MCF 10A (cell line): Measurements from ENCODE around the gene GALNT15. TPM values are rescaled to one million over a fixed set of nuclear protein-coding genes. Genes with fewer than 3 reads are reported as not detected.

ENCODE experiments used
- BruUV-seq: library from RNA; stranded (reverse); fragments of 400-500 nt; replicated peaks from 2 replicates; lab custom pipeline; 2021; lab: Mats Ljungman, UMichigan
- CTCF ChIA-PET: fragments of 300-600 bp; sonication (Branson Sonifier 250); formaldehyde crosslinking; extraction: SDS; loops from one replicate; lab custom pipeline; 2021; ENCODE audit warnings: antibody characterized with exemption, inconsistent platforms; lab: Yijun Ruan, JAX
- POLR2A ChIA-PET: fragments of 300-600, 350-650 bp; sonication (Branson Sonifier 250); formaldehyde crosslinking; extraction: SDS; loops from one replicate; lab custom pipeline; 2020; ENCODE audit warnings: antibody characterized with exemption, inconsistent platforms; lab: Yijun Ruan, JAX
- DNase-seq: peaks from one replicate; pipeline ENCODE4 v3.0.0-alpha.2; 2018; ENCODE audit not compliant: unreplicated experiment
- H3K27ac Mint-ChIP-seq: one replicate; pipeline ENCODE4 v1.8.0; 2022; ENCODE audit warnings: mild to moderate bottlenecking, low read depth, mixed read lengths; ENCODE audit not compliant: unreplicated experiment
- H3K27me3 Mint-ChIP-seq: one replicate; pipeline ENCODE4 v1.8.0; 2022; ENCODE audit warnings: mixed read lengths; ENCODE audit not compliant: insufficient read depth, unreplicated experiment
- H3K36me3 Mint-ChIP-seq: one replicate; pipeline ENCODE4 v1.8.0; 2022; ENCODE audit warnings: mild to moderate bottlenecking, moderate library complexity, mixed read lengths; ENCODE audit not compliant: insufficient read depth, unreplicated experiment
- H3K4me1 Mint-ChIP-seq: one replicate; pipeline ENCODE4 v1.8.0; 2022; ENCODE audit warnings: mixed read lengths; ENCODE audit not compliant: insufficient read depth, unreplicated experiment
- H3K4me3 Mint-ChIP-seq: one replicate; pipeline ENCODE4 v1.8.0; 2022; ENCODE audit warnings: mild to moderate bottlenecking, moderate library complexity, mixed read lengths; ENCODE audit not compliant: unreplicated experiment
- H3K9me3 Mint-ChIP-seq: one replicate; pipeline ENCODE4 v1.8.0; 2022; ENCODE audit warnings: mixed read lengths; ENCODE audit not compliant: unreplicated experiment
- CTCF ChIP-seq: fragments of 200-600 bp; IDR thresholded peaks from one replicate; pipeline ENCODE4 v1.8.0; 2022; ENCODE audit warnings: antibody characterized with exemption, mild to moderate bottlenecking; ENCODE audit not compliant: unreplicated experiment
- intact Hi-C: fragments of 100-400 bp; cut with micrococcal nuclease; formaldehyde crosslinking; loops from 2 replicates; pipeline ENCODE4 v1.14.1; 2022
- total RNA-seq: library from RNA; stranded (reverse); gene quantifications from 2 replicates; pipeline ENCODE4 v1.2.3, GENCODE V29; 2022

Gene GALNT15
- total RNA-seq, 1 experiment from 2014 or later: 3.0 TPM

DNA sequence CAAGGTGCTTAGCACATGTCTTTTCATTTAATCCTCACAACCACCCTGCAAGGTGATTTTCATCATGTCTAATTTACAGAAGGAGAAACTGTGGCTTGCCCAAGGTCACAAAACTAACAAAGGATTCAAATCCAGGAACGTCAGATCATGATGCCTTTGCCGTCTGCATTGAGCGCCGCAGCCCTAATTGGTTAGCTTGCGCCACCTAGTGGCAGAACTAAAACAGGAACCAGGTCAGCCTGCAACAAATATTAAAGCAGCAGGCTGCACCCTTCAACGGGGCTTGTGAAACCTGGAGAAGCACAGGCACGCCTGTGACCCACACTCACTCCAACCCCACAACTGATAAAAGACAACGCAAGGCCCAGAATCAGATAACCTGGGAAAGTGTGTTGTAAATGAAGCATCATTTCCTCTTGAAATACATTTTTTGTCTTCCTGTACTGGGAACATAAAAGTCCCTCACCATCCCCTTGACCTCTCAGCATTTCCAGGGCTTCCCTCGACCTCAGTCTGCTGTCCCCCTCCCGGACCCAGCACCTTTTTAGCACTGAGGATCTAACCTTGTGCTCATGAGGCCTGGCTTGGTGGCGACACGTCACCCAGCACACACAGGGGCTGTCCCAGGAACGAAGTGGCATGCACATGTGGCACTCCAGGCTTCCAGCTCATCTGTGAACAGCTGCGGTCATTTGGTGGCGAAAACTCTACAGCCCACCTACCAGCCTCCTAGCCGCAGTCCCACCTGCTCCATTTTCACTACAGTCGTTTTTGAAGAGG, 73.0 kb downstream of the GALNT15 start:
- no peak overlapping the region for H3K4me3 Mint-ChIP-seq
- BruUV-seq: no TSS peak

GRCh38 chr3:16248556-16248955, 74.1 kb downstream of the GALNT15 start:
- no peak overlapping the region for H3K4me3 Mint-ChIP-seq
- DNase-seq: no peak
- BruUV-seq: no TSS peak
- TF ChIP-seq CTCF: no peak
- peaks cover 40% of the 10 kb centered on the region for H3K4me1 Mint-ChIP-seq
- H3K9me3 Mint-ChIP-seq: no peaks in the 10 kb centered on the region
- H3K36me3 Mint-ChIP-seq: no peaks in the 10 kb centered on the region
- no peaks in the 10 kb centered on the region for H3K27me3 Mint-ChIP-seq
- ChIA-PET CTCF (interaction anchor here (0.6 to 2.3 kb wide), 20 partner anchors 12 to 526 kb away, joined by 3 to 23 read pairs (median 6); partner anchors contain the start of gene GALNT15), POLR2A (interaction anchor here (0.7 to 1.5 kb wide), 2 partner anchors 192 to 487 kb away, joined by 3 read pairs; no protein-coding TSS in a partner anchor)
- H3K27ac Mint-ChIP-seq: no peak overlapping the region
- intact Hi-C loops: loop anchor here (5.0 kb wide), 2 partner anchors 186 to 1046 kb away; no protein-coding TSS in a partner anchor

More for the DNA sequence above, 73.0 kb downstream of the GALNT15 start:
- peak; percentile 95 for TF ChIP-seq CTCF
- intact Hi-C loops: loop anchor here (1.0 to 5.0 kb wide), 6 partner anchors 69 to 1045 kb away; no protein-coding TSS in a partner anchor
- H3K4me1 Mint-ChIP-seq: peaks cover 32% of the 10 kb centered on the region
- H3K27me3 Mint-ChIP-seq: no peaks in the 10 kb centered on the region
- H3K27ac Mint-ChIP-seq: no peak overlapping the region
- CTCF ChIA-PET: interaction anchor here (0.6 to 2.3 kb wide), 23 partner anchors 11 to 525 kb away, joined by 3 to 23 read pairs (median 6); partner anchors contain the start of gene GALNT15
- DNase-seq: peak; percentile 89
- H3K9me3 Mint-ChIP-seq: no peaks in the 10 kb centered on the region
- POLR2A ChIA-PET: interaction anchor here (1.1 to 1.5 kb wide), 2 partner anchors 175 to 191 kb away, joined by 3 read pairs; no protein-coding TSS in a partner anchor
- no peaks in the 10 kb centered on the region for H3K36me3 Mint-ChIP-seq

DNA sequence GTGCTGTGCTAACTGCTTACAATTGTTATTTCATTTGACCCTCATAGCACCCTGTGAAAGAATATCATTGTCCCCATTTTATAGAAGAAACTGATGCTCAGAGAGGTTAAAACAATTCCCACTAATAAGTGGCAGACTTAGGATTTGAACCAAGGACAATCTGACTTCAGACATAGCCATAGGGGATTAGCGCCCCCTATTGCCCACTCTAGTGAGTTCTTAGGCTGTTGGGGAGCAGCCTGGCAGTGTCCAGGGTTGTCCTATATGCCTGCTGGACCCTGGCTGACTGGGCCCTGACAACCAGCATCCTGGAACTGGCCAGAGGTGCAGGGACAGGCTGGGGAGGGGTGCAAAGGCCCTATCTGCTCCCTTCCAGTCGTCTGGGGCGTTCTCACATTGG, 74.9 kb downstream of the GALNT15 start:
- no peak overlapping the region for H3K4me3 Mint-ChIP-seq
- BruUV-seq: no TSS peak
- ChIA-PET POLR2A (no interaction called here), CTCF (interaction anchor here (0.8 to 2.1 kb wide), 4 partner anchors 11 to 486 kb away, joined by 4 to 15 read pairs (median 8); no protein-coding TSS in a partner anchor)
- H3K9me3 Mint-ChIP-seq: no peaks in the 10 kb centered on the region
- intact Hi-C loops: loop anchor here (5.0 kb wide), 2 partner anchors 187 to 1047 kb away; no protein-coding TSS in a partner anchor
- H3K27ac Mint-ChIP-seq: no peak overlapping the region
- no peaks in the 10 kb centered on the region for H3K36me3 Mint-ChIP-seq
- peaks cover 39% of the 10 kb centered on the region for H3K4me1 Mint-ChIP-seq
- peak; percentile 43 for DNase-seq
- no peaks in the 10 kb centered on the region for H3K27me3 Mint-ChIP-seq
- TF ChIP-seq CTCF: peak; percentile 35

DNA sequence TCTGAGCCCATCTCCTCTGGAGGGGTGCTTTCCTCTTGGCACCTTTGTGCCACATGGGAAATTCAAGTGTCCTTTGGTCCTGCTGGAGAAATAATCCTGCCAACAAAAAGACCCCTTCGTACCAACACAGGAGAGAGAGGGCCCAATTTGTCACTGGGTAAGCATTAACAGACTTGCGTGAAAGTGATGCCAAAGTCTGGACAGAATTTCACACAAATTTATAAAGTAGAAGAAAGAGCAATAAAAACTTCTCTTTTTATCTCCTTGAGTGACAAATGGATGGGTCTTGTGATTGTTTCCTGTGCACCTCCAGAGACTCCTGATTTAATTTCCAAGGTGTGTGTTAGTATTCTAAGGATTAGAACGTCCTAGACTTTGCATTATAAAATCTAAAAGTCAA, 75.4 kb downstream of the GALNT15 start:
- Mint-ChIP-seq H3K4me1 (peaks cover 39% of the 10 kb centered on the region), H3K4me3 (no peak overlapping the region), H3K9me3 (no peaks in the 10 kb centered on the region), H3K27me3 (no peaks in the 10 kb centered on the region), H3K27ac (no peak overlapping the region), H3K36me3 (no peaks in the 10 kb centered on the region)
- intact Hi-C loops: loop anchor here (5.0 kb wide), 2 partner anchors 188 to 1048 kb away; no protein-coding TSS in a partner anchor
- CTCF ChIA-PET: interaction anchor here (3.0 kb wide), 1 partner anchor 203 kb away, joined by 27 read pairs; no protein-coding TSS in a partner anchor
- DNase-seq: no peak
- POLR2A ChIA-PET: no interaction called here
- no peak for TF ChIP-seq CTCF
- no TSS peak for BruUV-seq
